PC-9 (cell line): ENCODE measurements around the gene DAND5. TPM values are rescaled to one million over a fixed set of nuclear protein-coding genes. Genes with fewer than 3 reads are reported as not detected.

Experiments used
- BruUV-seq: library from RNA; stranded (reverse); fragments of 400-500 nt; replicated peaks from 2 replicates; lab custom pipeline; 2021; lab: Mats Ljungman, UMichigan
- CTCF ChIA-PET: fragments of 300-600 bp; sonication (Branson Sonifier 250); formaldehyde crosslinking; loops from one replicate; lab custom pipeline; 2022; ENCODE audit warnings: antibody characterized with exemption; lab: Charles Lee
- POLR2A ChIA-PET: fragments of 300-600 bp; sonication (Branson Sonifier 250); formaldehyde crosslinking; loops from one replicate; lab custom pipeline; 2022; ENCODE audit warnings: antibody characterized with exemption; ENCODE audit not compliant: unreplicated experiment; lab: Charles Lee
- DNase-seq, 2 experiments: peaks; one replicate each; pipeline versions ENCODE4 v3.0.0 to v3.0.0-alpha.2; 2015 to 2022; ENCODE audit warnings: mixed read lengths in 1 of 2
- H2AFZ ChIP-seq: fragments of 200-600 bp; sonication (generic); 2 replicates; pipeline ENCODE4 v1.8.1; 2017; ENCODE audit warnings: antibody characterized with exemption
- H3F3A ChIP-seq: fragments of 200-600 bp; sonication (generic); 2 replicates; pipeline ENCODE4 v1.8.1; 2017; ENCODE audit warnings: antibody characterized with exemption, mild to moderate bottlenecking, low read depth; ENCODE audit not compliant: insufficient read depth
- H3K27ac ChIP-seq: fragments of 200-600 bp; sonication (generic); 2 replicates; pipeline ENCODE4 v1.6.1; 2016; ENCODE audit warnings: mixed run types
- H3K27me3 ChIP-seq: fragments of 200-600 bp; sonication (generic); 2 replicates; pipeline ENCODE4 v1.6.1; 2016; ENCODE audit warnings: low read depth, mixed run types; ENCODE audit not compliant: insufficient read depth
- H3K36me3 ChIP-seq: fragments of 200-600 bp; sonication (generic); 2 replicates; pipeline ENCODE4 v1.6.1; 2016; ENCODE audit warnings: low read depth, mixed run types
- H3K4me1 ChIP-seq: fragments of 200-600 bp; sonication (generic); replicated peaks from 2 replicates; pipeline ENCODE4 v1.6.1; 2016; ENCODE audit warnings: mixed run types; ENCODE audit not compliant: insufficient read depth
- H3K4me2 ChIP-seq: fragments of 200-600 bp; sonication (generic); 2 replicates; pipeline ENCODE4 v1.6.1; 2017; ENCODE audit warnings: mixed run types
- H3K4me3 ChIP-seq: fragments of 200-600 bp; sonication (generic); 2 replicates; pipeline ENCODE4 v1.6.1; 2016; ENCODE audit warnings: mixed run types
- H3K79me2 ChIP-seq: fragments of 200-600 bp; sonication (generic); 2 replicates; pipeline ENCODE4 v1.6.1; 2017; ENCODE audit warnings: low read depth, mixed run types
- H3K9me2 ChIP-seq: fragments of 200-600 bp; sonication (generic); 2 replicates; pipeline ENCODE4 v1.8.1; 2017; ENCODE audit warnings: mild to moderate bottlenecking; ENCODE audit not compliant: insufficient read depth
- H3K9me3 ChIP-seq: fragments of 200-600 bp; sonication (generic); 2 replicates; pipeline ENCODE4 v1.8.1; 2016; ENCODE audit warnings: low read depth; ENCODE audit not compliant: insufficient read depth
- H4K20me1 ChIP-seq: fragments of 200-600 bp; sonication (generic); 2 replicates; pipeline ENCODE4 v1.8.1; 2017; ENCODE audit not compliant: insufficient read depth
- EZH2 ChIP-seq: fragments of 200-600 bp; sonication (generic); IDR thresholded peaks from 2 replicates; pipeline ENCODE4 v1.8.0; 2017; ENCODE audit warnings: antibody characterized with exemption, low read depth
- intact Hi-C: fragments of 100-400 bp; cut with micrococcal nuclease; formaldehyde crosslinking; loops from one replicate; pipeline ENCODE4 v1.10.0; 2022; ENCODE audit not compliant: unreplicated experiment
- total RNA-seq: library from RNA; stranded (reverse); gene quantifications from 2 replicates; pipeline ENCODE4 v1.2.3, GENCODE V29; 2021
- TF ChIP-seq, protein P1 (sequence below): fragments of 200-600 bp; sonication (generic); conservative IDR thresholded peaks from 2 replicates; pipeline ENCODE4 v1.6.1; 2017; ENCODE audit warnings: mixed run types, antibody characterized with exemption, mild to moderate bottlenecking, moderate library complexity

DAND5 gene
- total RNA-seq, 1 experiment from 2014 or later, result 0.20 TPM

DNA sequence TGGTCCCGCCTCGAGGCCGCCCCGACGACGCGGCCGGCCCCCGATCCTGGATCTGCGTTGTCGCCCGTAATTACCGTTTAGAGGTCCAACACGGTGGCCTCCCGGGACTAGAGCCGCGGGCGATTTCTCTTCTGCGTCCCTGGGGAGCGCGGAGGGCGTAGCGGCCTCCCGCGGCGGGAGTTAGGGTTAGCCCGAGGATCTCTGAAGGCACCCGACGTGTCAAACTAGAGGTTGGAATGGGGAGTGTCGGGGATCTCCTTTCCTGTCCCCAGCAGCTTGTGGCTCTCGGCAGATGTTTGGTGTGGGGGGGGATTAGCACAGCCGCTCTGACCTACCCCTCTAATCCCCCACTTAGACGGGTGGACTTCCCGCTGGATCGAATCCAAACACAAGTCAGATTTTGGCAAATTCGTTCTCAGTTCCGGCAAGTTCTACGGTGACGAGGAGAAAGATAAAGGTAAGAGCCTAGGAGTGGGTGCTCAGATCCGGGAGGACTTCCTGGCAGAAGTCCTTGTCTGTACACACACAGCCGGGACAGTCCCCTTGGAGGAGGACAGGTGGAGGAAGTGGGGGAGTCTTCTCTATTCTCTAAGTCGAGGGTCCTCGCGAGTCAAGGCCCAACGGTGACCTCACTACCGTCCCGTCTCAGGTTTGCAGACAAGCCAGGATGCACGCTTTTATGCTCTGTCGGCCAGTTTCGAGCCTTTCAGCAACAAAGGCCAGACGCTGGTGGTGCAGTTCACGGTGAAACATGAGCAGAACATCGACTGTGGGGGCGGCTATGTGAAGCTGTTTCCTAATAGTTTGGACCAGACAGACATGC lies 30.4 kb upstream of the DAND5 start:
- no peak for TF ChIP-seq EZH2
- TF ChIP-seq, protein P1, sequence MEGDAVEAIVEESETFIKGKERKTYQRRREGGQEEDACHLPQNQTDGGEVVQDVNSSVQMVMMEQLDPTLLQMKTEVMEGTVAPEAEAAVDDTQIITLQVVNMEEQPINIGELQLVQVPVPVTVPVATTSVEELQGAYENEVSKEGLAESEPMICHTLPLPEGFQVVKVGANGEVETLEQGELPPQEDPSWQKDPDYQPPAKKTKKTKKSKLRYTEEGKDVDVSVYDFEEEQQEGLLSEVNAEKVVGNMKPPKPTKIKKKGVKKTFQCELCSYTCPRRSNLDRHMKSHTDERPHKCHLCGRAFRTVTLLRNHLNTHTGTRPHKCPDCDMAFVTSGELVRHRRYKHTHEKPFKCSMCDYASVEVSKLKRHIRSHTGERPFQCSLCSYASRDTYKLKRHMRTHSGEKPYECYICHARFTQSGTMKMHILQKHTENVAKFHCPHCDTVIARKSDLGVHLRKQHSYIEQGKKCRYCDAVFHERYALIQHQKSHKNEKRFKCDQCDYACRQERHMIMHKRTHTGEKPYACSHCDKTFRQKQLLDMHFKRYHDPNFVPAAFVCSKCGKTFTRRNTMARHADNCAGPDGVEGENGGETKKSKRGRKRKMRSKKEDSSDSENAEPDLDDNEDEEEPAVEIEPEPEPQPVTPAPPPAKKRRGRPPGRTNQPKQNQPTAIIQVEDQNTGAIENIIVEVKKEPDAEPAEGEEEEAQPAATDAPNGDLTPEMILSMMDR, result peak; percentile 50; the same call in 1 of the 2 replicates
- TSS peak; percentile 67 for BruUV-seq
- Histone ChIP-seq H3F3A (peaks cover 46% of the 10 kb centered on the region), H2AFZ (peak overlapping the region; percentile 40; the same call in 1 of the 2 replicates), H3K27me3 (no peaks in the 10 kb centered on the region), H3K9me3 (no peaks in the 10 kb centered on the region), H3K4me3 (peak overlapping the region; percentile 99), H3K4me1 (peaks cover 20% of the 10 kb centered on the region), H3K9me2 (no peaks in the 10 kb centered on the region), H4K20me1 (peaks cover 19% of the 10 kb centered on the region), H3K79me2 (peaks cover 35% of the 10 kb centered on the region), H3K27ac (peak overlapping the region; percentile 68), H3K4me2 (peak overlapping the region; percentile 92), H3K36me3 (peaks cover 36% of the 10 kb centered on the region)
- intact Hi-C loops, result loop anchor here (2.0 kb wide), 1 partner anchor 48 kb away; the partner anchor contains the start of gene GCDH
- POLR2A ChIA-PET, result interaction anchor here (1.0 kb wide), 1 partner anchor 49 kb away, joined by 4 read pairs; no protein-coding TSS in a partner anchor
- DNase-seq, result peak in 1 of 2 experiments; percentile 56
- CTCF ChIA-PET, result no interaction called here

DNA sequence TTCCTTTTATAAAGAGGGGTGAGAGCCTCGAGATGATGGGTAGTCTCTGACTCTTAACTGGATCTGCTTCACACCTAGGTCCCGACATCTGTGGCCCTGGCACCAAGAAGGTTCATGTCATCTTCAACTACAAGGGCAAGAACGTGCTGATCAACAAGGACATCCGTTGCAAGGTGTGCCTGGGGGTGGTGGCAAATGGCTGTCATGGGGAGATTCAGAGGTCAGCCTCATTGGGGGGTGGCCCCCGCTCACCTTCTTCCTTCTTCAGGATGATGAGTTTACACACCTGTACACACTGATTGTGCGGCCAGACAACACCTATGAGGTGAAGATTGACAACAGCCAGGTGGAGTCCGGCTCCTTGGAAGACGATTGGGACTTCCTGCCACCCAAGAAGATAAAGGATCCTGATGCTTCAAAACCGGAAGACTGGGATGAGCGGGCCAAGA lies 29.4 kb upstream of the DAND5 start:
- H3K79me2 ChIP-seq, result peaks cover 35% of the 10 kb centered on the region
- TF ChIP-seq, protein P1, result no peak
- TF ChIP-seq EZH2, result no peak
- H3K9me3 ChIP-seq, result no peaks in the 10 kb centered on the region
- H3K27me3 ChIP-seq, result no peaks in the 10 kb centered on the region
- no TSS peak for BruUV-seq
- peaks cover 24% of the 10 kb centered on the region for H3K4me1 ChIP-seq
- intact Hi-C loops, result loop anchor here (2.0 kb wide), 1 partner anchor 49 kb away; the partner anchor contains the start of gene GCDH
- POLR2A ChIA-PET, result no interaction called here
- no peak overlapping the region for H3K27ac ChIP-seq
- peaks cover 19% of the 10 kb centered on the region for H4K20me1 ChIP-seq
- peaks cover 36% of the 10 kb centered on the region for H3K36me3 ChIP-seq
- CTCF ChIA-PET, result no interaction called here
- no peaks in the 10 kb centered on the region for H3K9me2 ChIP-seq
- peaks cover 56% of the 10 kb centered on the region for H3F3A ChIP-seq
- DNase-seq, result no peak
- H3K4me3 ChIP-seq, result peak overlapping the region; percentile 99; the same call in 1 of the 2 replicates
- peak overlapping the region; percentile 92 for H3K4me2 ChIP-seq
- no peak overlapping the region for H2AFZ ChIP-seq

DNA sequence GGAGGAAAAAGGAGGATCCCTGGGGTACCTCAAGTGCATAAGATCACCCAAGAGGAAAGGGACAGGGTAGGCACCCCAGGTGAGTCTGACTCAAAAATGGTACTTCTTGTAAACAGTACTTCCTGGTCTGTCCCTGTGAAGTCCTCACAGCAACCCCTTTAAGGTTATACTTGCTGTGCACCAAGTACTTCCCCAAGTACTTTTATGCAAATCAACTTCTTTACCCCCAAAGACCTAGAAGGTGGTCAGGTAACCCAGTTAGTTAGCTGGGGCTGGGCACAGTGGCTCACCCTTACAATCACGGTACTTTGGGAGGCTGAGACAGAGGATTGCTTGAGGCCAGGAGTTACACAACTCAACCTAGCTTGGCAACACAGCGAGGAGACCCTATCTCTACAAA lies 28.5 kb upstream of the DAND5 start:
- Histone ChIP-seq H3K27ac (no peak overlapping the region), H3K9me3 (no peaks in the 10 kb centered on the region), H3K9me2 (no peaks in the 10 kb centered on the region), H3F3A (peaks cover 61% of the 10 kb centered on the region), H3K36me3 (peaks cover 36% of the 10 kb centered on the region), H3K4me1 (peaks cover 28% of the 10 kb centered on the region), H3K4me3 (no peak overlapping the region), H3K79me2 (peaks cover 35% of the 10 kb centered on the region), H3K4me2 (peak overlapping the region; percentile 92), H2AFZ (no peak overlapping the region), H4K20me1 (peaks cover 19% of the 10 kb centered on the region), H3K27me3 (no peaks in the 10 kb centered on the region)
- POLR2A ChIA-PET, result no interaction called here
- no peak for DNase-seq
- BruUV-seq, result no TSS peak
- CTCF ChIA-PET, result interaction anchor here (0.6 to 0.7 kb wide), 2 partner anchors 70 to 146 kb away, joined by 5 to 6 read pairs; no protein-coding TSS in a partner anchor
- intact Hi-C loops, result no loop called here
- TF ChIP-seq, protein P1, result no peak
- TF ChIP-seq EZH2, result no peak
